GM19025 (cell line): Measurements from ENCODE around the gene CD69.
"Not testable (repeated sequence)": the region's sequence is repeated elsewhere in the genome, so short reads cannot be mapped to it uniquely, and the experiment has no call there.

Source experiments
- ATAC-seq: cut with Tn5 transposase; IDR thresholded peaks from one replicate; pipeline ENCODE4 v1.9.1; 2021; ENCODE audit warnings: mild to moderate bottlenecking, low read depth, moderate library complexity; ENCODE audit not compliant: unreplicated experiment

The CD69 gene

GRCh38 chr12:9725213-9725870, 35.4 kb downstream of the CD69 start:
- no peak for ATAC-seq

GRCh38 chr12:9724023-9724422, 36.7 kb downstream of the CD69 start:
- ATAC-seq = no peak

GRCh38 chr12:9721394-9722092, 39.2 kb downstream of the CD69 start:
- peak; percentile 59 for ATAC-seq

GRCh38 chr12:9719790-9720189, 40.9 kb downstream of the CD69 start:
- no peak for ATAC-seq

GRCh38 chr12:9718968-9719367, 41.7 kb downstream of the CD69 start:
- no peak for ATAC-seq

- ATAC-seq = no peak
Measured at GRCh38 chr12:9717070-9717925, 43.4 kb downstream of the CD69 start.

GRCh38 chr12:9713032-9713558, 47.6 kb downstream of the CD69 start:
- peak; percentile 75 for ATAC-seq

GRCh38 chr12:9711664-9712063, 49.0 kb downstream of the CD69 start:
- no peak for ATAC-seq

- ATAC-seq = no peak
Measured at GRCh38 chr12:9710584-9711375, 49.9 kb downstream of the CD69 start.

- no peak for ATAC-seq
Measured at GRCh38 chr12:9708853-9709252, 51.8 kb downstream of the CD69 start.

GRCh38 chr12:9707864-9708808, 52.6 kb downstream of the CD69 start:
- no peak for ATAC-seq

GRCh38 chr12:9707356-9707755, 53.3 kb downstream of the CD69 start:
- ATAC-seq = no peak

GRCh38 chr12:9706086-9706685, 54.5 kb downstream of the CD69 start:
- ATAC-seq = no peak

GRCh38 chr12:9704561-9704960, 56.1 kb downstream of the CD69 start:
- not testable (repeated sequence) for ATAC-seq
